ENCODE measurements around the gene SAMD14.

The SAMD14 gene

DNA sequence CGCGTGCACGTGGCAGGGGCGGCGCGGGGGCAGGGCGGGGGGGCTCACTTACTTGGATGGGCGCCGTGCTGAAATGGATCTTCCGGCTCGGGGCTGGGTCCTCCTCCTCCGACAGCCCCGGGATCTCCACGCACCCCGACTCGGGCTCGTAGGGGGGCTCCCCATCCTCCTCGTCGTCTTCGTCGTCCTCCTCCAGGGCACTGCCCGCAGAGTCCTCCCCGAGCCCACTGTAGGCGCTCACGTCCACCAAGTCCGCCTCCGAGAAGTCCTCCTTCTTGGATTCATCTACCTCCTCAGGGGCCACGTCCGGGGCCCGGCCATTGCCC lies 19.1 kb upstream of the SAMD14 start:
- peak; percentile 14 for DNase-seq
- Histone ChIP-seq H3K14ac (ENCODE audit: low read length in 2 of 2) (peak overlapping the region in 1 of 2 experiments; percentile 94), H3K4me2 (ENCODE audit: low read length, poor library complexity, severe bottlenecking) (peak overlapping the region; percentile 87), H2AK5ac (ENCODE audit: low read length, severe bottlenecking) (no peak overlapping the region), H3K27me3 (ENCODE audit: control insufficient read depth in 1 of 2, insufficient read depth in 1 of 2, low read length in 2 of 2) (no peaks in the 10 kb centered on the region), H3K23ac (ENCODE audit: low read length in 2 of 2) (peak overlapping the region in 1 of 2 experiments; percentile 38), H3K36me3 (ENCODE audit: control insufficient read depth in 1 of 2, insufficient read depth in 2 of 2, low read depth in 1 of 2, low read length in 2 of 2) (peaks cover 11 to 32% of the 10 kb centered on the region in 2 experiments), H3K18ac (ENCODE audit: low read depth in 1 of 2, low read length in 2 of 2) (peak overlapping the region; percentile 91 to 97), H2BK120ac (ENCODE audit: low read depth, low read length) (no peak overlapping the region), H4K91ac (ENCODE audit: low read length) (peak overlapping the region; percentile 64), H3K27ac (ENCODE audit: low read length, poor library complexity, severe bottlenecking) (peak overlapping the region; percentile 74), H3K4me1 (ENCODE audit: control insufficient read depth, insufficient read depth, low read depth, low read length) (peaks cover 55% of the 10 kb centered on the region), H2AFZ (ENCODE audit: low read depth, low read length) (no peak overlapping the region), H3K4ac (ENCODE audit: low read depth in 1 of 2, low read length in 2 of 2) (peak overlapping the region; percentile 62 to 96), H2BK12ac (ENCODE audit: low read length in 2 of 2) (peak overlapping the region in 1 of 2 experiments; percentile 48), H2BK15ac (ENCODE audit: low read depth, poor library complexity, severe bottlenecking) (peak overlapping the region; percentile 84), H3K4me3 (ENCODE audit: insufficient read depth in 1 of 2, low read depth in 1 of 2, low read length in 2 of 2) (peak overlapping the region; percentile 84 to 88), H4K8ac (ENCODE audit: low read length) (no peak overlapping the region), H3K9ac (ENCODE audit: low read length) (peak overlapping the region; percentile 90), H2BK5ac (ENCODE audit: low read depth, low read length, poor library complexity, severe bottlenecking) (peak overlapping the region; percentile 81), H3K79me1 (replicated peaks; ENCODE audit: low read length, poor library complexity, severe bottlenecking) (peaks cover 11% of the 10 kb centered on the region), H3K9me3 (ENCODE audit: control insufficient read depth, low read length) (no peaks in the 10 kb centered on the region)
- WGBS = under 1% methylated on average over 30 of the region's 30 CpGs

- peak overlapping the region in 1 of 2 experiments; percentile 97 for H3K18ac ChIP-seq (ENCODE audit: low read depth in 1 of 2, low read length in 2 of 2)
- H2AK5ac ChIP-seq (ENCODE audit: low read length, severe bottlenecking) = no peak overlapping the region
- 15% methylated on average over 10 of the region's 25 CpGs for WGBS
These were observed 18.5 kb upstream of the SAMD14 start for GRCh38 chr17:50148226-50149090.

GRCh38 chr17:50147841-50148225 lies 17.9 kb upstream of the SAMD14 start:
- H3K79me1 ChIP-seq (replicated peaks; ENCODE audit: low read length, poor library complexity, severe bottlenecking) = peaks cover 18% of the 10 kb centered on the region
- 50% methylated on average over 5 of the region's 5 CpGs for WGBS
- H3K36me3 ChIP-seq (ENCODE audit: control insufficient read depth in 1 of 2, insufficient read depth in 2 of 2, low read depth in 1 of 2, low read length in 2 of 2) = peaks cover 22 to 45% of the 10 kb centered on the region in 2 experiments
- H3K4ac ChIP-seq (ENCODE audit: low read depth in 1 of 2, low read length in 2 of 2) = no peak overlapping the region
- H2AK5ac ChIP-seq (ENCODE audit: low read length, severe bottlenecking) = no peak overlapping the region
- H3K18ac ChIP-seq (ENCODE audit: low read depth in 1 of 2, low read length in 2 of 2) = peak overlapping the region in 1 of 2 experiments; percentile 59
- H3K27me3 ChIP-seq (ENCODE audit: control insufficient read depth in 1 of 2, insufficient read depth in 1 of 2, low read length in 2 of 2) = no peaks in the 10 kb centered on the region
- H3K14ac ChIP-seq (ENCODE audit: low read length in 2 of 2) = peak overlapping the region in 1 of 2 experiments; percentile 53
- H4K91ac ChIP-seq (ENCODE audit: low read length) = no peak overlapping the region
- H3K9me3 ChIP-seq (ENCODE audit: control insufficient read depth, low read length) = no peaks in the 10 kb centered on the region
- H2BK12ac ChIP-seq (ENCODE audit: low read length in 2 of 2) = no peak overlapping the region
- no peak overlapping the region for H2BK15ac ChIP-seq (ENCODE audit: low read depth, poor library complexity, severe bottlenecking)
- H3K4me3 ChIP-seq (ENCODE audit: insufficient read depth in 1 of 2, low read depth in 1 of 2, low read length in 2 of 2) = peak overlapping the region; percentile 84 to 88
- H3K4me1 ChIP-seq (ENCODE audit: control insufficient read depth, insufficient read depth, low read depth, low read length) = peaks cover 55% of the 10 kb centered on the region
- no peak overlapping the region for H3K23ac ChIP-seq (ENCODE audit: low read length in 2 of 2)
- H3K4me2 ChIP-seq (ENCODE audit: low read length, poor library complexity, severe bottlenecking) = peak overlapping the region; percentile 94
- H2BK5ac ChIP-seq (ENCODE audit: low read depth, low read length, poor library complexity, severe bottlenecking) = peak overlapping the region; percentile 15
- peak; percentile 54 for DNase-seq
- no peak overlapping the region for H2AFZ ChIP-seq (ENCODE audit: low read depth, low read length)
- H4K8ac ChIP-seq (ENCODE audit: low read length) = no peak overlapping the region
- no peak overlapping the region for H2BK120ac ChIP-seq (ENCODE audit: low read depth, low read length)
- H3K27ac ChIP-seq (ENCODE audit: low read length, poor library complexity, severe bottlenecking) = no peak overlapping the region
- peak overlapping the region; percentile 81 for H3K9ac ChIP-seq (ENCODE audit: low read length)

More at GRCh38 chr17:50148226-50149090, 18.5 kb upstream of the SAMD14 start:
- Histone ChIP-seq H2BK120ac (ENCODE audit: low read depth, low read length) (no peak overlapping the region), H3K4me2 (ENCODE audit: low read length, poor library complexity, severe bottlenecking) (peak overlapping the region; percentile 94), H3K14ac (ENCODE audit: low read length in 2 of 2) (peak overlapping the region in 1 of 2 experiments; percentile 61), H3K9ac (ENCODE audit: low read length) (peak overlapping the region; percentile 81), H3K27me3 (ENCODE audit: control insufficient read depth in 1 of 2, insufficient read depth in 1 of 2, low read length in 2 of 2) (no peaks in the 10 kb centered on the region), H2BK5ac (ENCODE audit: low read depth, low read length, poor library complexity, severe bottlenecking) (no peak overlapping the region), H4K8ac (ENCODE audit: low read length) (peak overlapping the region; percentile 52), H4K91ac (ENCODE audit: low read length) (peak overlapping the region; percentile 70), H3K23ac (ENCODE audit: low read length in 2 of 2) (no peak overlapping the region), H3K9me3 (ENCODE audit: control insufficient read depth, low read length) (no peaks in the 10 kb centered on the region), H2BK15ac (ENCODE audit: low read depth, poor library complexity, severe bottlenecking) (peak overlapping the region; percentile 4), H3K4me3 (ENCODE audit: insufficient read depth in 1 of 2, low read depth in 1 of 2, low read length in 2 of 2) (peak overlapping the region; percentile 84 to 88), H3K4me1 (ENCODE audit: control insufficient read depth, insufficient read depth, low read depth, low read length) (peaks cover 55% of the 10 kb centered on the region), H2AFZ (ENCODE audit: low read depth, low read length) (no peak overlapping the region), H2BK12ac (ENCODE audit: low read length in 2 of 2) (no peak overlapping the region), H3K27ac (ENCODE audit: low read length, poor library complexity, severe bottlenecking) (peak overlapping the region; percentile 43), H3K36me3 (ENCODE audit: control insufficient read depth in 1 of 2, insufficient read depth in 2 of 2, low read depth in 1 of 2, low read length in 2 of 2) (peaks cover 17 to 38% of the 10 kb centered on the region in 2 experiments), H3K4ac (ENCODE audit: low read depth in 1 of 2, low read length in 2 of 2) (no peak overlapping the region), H3K79me1 (replicated peaks; ENCODE audit: low read length, poor library complexity, severe bottlenecking) (peaks cover 15% of the 10 kb centered on the region)
- DNase-seq = peak; percentile 64

DNA sequence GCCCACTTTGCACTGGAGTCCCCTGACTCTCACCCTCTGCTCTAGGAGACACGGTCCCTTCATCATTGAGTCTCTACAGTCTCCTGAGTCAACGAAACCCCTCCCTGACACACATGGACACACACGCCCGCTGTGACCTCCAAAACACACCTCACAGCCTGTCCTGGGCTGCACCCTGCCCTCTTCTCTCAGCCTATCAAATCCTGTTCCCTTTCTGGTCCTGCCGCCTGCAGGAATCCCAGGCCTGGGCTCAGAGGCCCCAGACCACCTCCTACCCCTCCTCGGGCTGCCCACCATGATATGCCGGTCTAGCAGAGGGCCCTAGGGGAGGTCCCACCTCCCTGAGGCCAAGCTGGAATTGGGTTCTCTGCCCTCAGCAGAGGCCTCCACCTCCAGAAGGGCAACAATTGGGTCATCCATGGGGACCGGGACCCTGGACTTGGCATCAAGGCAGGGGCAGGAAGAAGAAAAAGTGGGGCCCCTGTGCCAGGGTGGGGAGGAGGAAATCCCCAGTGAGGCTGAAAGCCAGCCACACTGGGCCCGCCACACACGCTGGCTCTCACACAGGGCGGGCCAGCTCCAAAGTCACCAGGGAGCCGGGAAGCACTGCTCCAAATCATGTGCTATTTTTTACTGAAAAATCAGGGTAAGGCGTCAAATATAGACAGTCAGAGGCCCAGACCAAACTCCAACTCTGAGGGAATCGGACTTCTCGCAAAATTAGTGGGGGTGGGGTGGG lies 17.1 kb upstream of the SAMD14 start:
- Histone ChIP-seq H3K27me3 (ENCODE audit: control insufficient read depth in 1 of 2, insufficient read depth in 1 of 2, low read length in 2 of 2) (no peaks in the 10 kb centered on the region), H3K4ac (ENCODE audit: low read depth in 1 of 2, low read length in 2 of 2) (peak overlapping the region in 1 of 2 experiments; percentile 12), H3K27ac (ENCODE audit: low read length, poor library complexity, severe bottlenecking) (no peak overlapping the region), H3K18ac (ENCODE audit: low read depth in 1 of 2, low read length in 2 of 2) (peak overlapping the region in 1 of 2 experiments; percentile 29), H2BK12ac (ENCODE audit: low read length in 2 of 2) (no peak overlapping the region), H3K4me1 (ENCODE audit: control insufficient read depth, insufficient read depth, low read depth, low read length) (peaks cover 51% of the 10 kb centered on the region), H4K8ac (ENCODE audit: low read length) (no peak overlapping the region), H2AK5ac (ENCODE audit: low read length, severe bottlenecking) (peak overlapping the region; percentile 10), H4K91ac (ENCODE audit: low read length) (no peak overlapping the region), H3K14ac (ENCODE audit: low read length in 2 of 2) (peak overlapping the region in 1 of 2 experiments; percentile 83), H3K9me3 (ENCODE audit: control insufficient read depth, low read length) (no peaks in the 10 kb centered on the region), H3K23ac (ENCODE audit: low read length in 2 of 2) (peak overlapping the region in 1 of 2 experiments; percentile 61), H2AFZ (ENCODE audit: low read depth, low read length) (no peak overlapping the region), H2BK5ac (ENCODE audit: low read depth, low read length, poor library complexity, severe bottlenecking) (no peak overlapping the region), H3K4me2 (ENCODE audit: low read length, poor library complexity, severe bottlenecking) (peak overlapping the region; percentile 94), H2BK120ac (ENCODE audit: low read depth, low read length) (no peak overlapping the region), H3K9ac (ENCODE audit: low read length) (peak overlapping the region; percentile 81), H2BK15ac (ENCODE audit: low read depth, poor library complexity, severe bottlenecking) (no peak overlapping the region), H3K36me3 (ENCODE audit: control insufficient read depth in 1 of 2, insufficient read depth in 2 of 2, low read depth in 1 of 2, low read length in 2 of 2) (peaks cover 29 to 52% of the 10 kb centered on the region in 2 experiments), H3K4me3 (ENCODE audit: insufficient read depth in 1 of 2, low read depth in 1 of 2, low read length in 2 of 2) (peak overlapping the region; percentile 0 to 84), H3K79me1 (replicated peaks; ENCODE audit: low read length, poor library complexity, severe bottlenecking) (peaks cover 21% of the 10 kb centered on the region)
- 91% methylated on average over 11 of the region's 15 CpGs for WGBS
- no peak for DNase-seq

Data from mesenchymal stem cell (in vitro differentiated cells and primary cell).